Heart left ventricle (tissue), 16 donors: ENCODE results near the gene ATXN1. TPM values are rescaled to one million over a fixed set of nuclear protein-coding genes. Genes with fewer than 3 reads are reported as not detected.

Experiments used
- ATAC-seq, 4 donors: fragments of 200-7000 bp; cut with Tn5 transposase; one replicate each; pipeline ENCODE4 v1.9.1; 2020 to 2022; ENCODE audit warnings: moderate library complexity in 4 of 4, mild to moderate bottlenecking in 3 of 4, moderate number of reproducible peaks in 1 of 4
- DNase-seq, 5 donors: peaks; one replicate each; pipeline ENCODE4 v3.0.0-alpha.2; 2020
- H3K27ac ChIP-seq, 12 donors: fragments of 200-600 bp; sonication (generic) in 4 of 12; one replicate each; pipeline versions ENCODE4 v1.5.0 to v1.8.0; 2016 to 2022; ENCODE audit warnings: mild to moderate bottlenecking in 2 of 12
- H3K27me3 ChIP-seq, 9 donors: fragments of 200-600 bp; sonication (generic) in 2 of 9; one replicate each; pipeline versions ENCODE4 v1.5.1 to v1.8.0; 2016 to 2022; ENCODE audit warnings: mild to moderate bottlenecking in 3 of 9
- H3K36me3 ChIP-seq, 9 donors: fragments of 200-600 bp; sonication (generic) in 2 of 9; one replicate each; pipeline versions ENCODE4 v1.5.0 to v1.8.0; 2018 to 2022; ENCODE audit warnings: mild to moderate bottlenecking in 2 of 9
- H3K4me1 ChIP-seq, 12 donors: fragments of 200-600 bp; sonication (generic) in 4 of 12; one replicate each; pipeline versions ENCODE4 v1.5.0 to v1.8.0; 2016 to 2022; ENCODE audit warnings: mild to moderate bottlenecking in 3 of 12
- H3K4me3 ChIP-seq, 12 donors: fragments of 200-600 bp; sonication (generic) in 4 of 12; one replicate each; pipeline versions ENCODE4 v1.5.0 to v1.8.0; 2017 to 2022; ENCODE audit warnings: mild to moderate bottlenecking in 9 of 12, moderate library complexity in 4 of 12
- H3K9me3 ChIP-seq, 12 donors: fragments of 200-600 bp; sonication (generic) in 4 of 12; one replicate each; pipeline versions ENCODE4 v1.5.0 to v1.8.0; 2016 to 2022; ENCODE audit warnings: mild to moderate bottlenecking in 1 of 12
- CTCF ChIP-seq, 12 donors: fragments of 200-600 bp; sonication (generic) in 4 of 12; IDR thresholded peaks; one replicate each; pipeline versions ENCODE4 v1.5.0 to v1.8.0; 2018 to 2022; ENCODE audit warnings: antibody characterized with exemption in 12 of 12, mild to moderate bottlenecking in 5 of 12
- POLR2A ChIP-seq, 2 donors: fragments of 450-650 bp; IDR thresholded peaks; one replicate each; pipeline ENCODE4 v1.6.1; 2017; ENCODE audit warnings: antibody characterized with exemption in 2 of 2, mild to moderate bottlenecking in 2 of 2, moderate library complexity in 2 of 2
- WGBS, 4 donors: extraction: QIAGEN DNeasy Blood & Tissue Kit in 2 of 4; methylation state at CpG; one replicate each; pipeline versions ENCODE4 v1.1.5 to v1.1.7; 2013 to 2018; 5-methylcytosine and 5-hydroxymethylcytosine counted together
- intact Hi-C, 10 donors: fragments of 100-400 bp; cut with DNase I; formaldehyde crosslinking; loops; one replicate each; pipeline versions ENCODE4 v1.11.1 to v1.14.2; 2022
- polyA plus RNA-seq, 2 donors: library from polyadenylated mRNA; stranded (reverse); fragments of 200-250 nt; gene quantifications; one replicate each; pipeline ENCODE4 v1.2.3, GENCODE V29; 2013
- total RNA-seq, 9 donors: library from RNA; depleted of rRNA in 2 of 9; stranded (reverse); fragments of >200 nt in 2 of 9; fragmentation: NEBNext Ultra II Directional in 3 of 9; extraction: Animal tissue kit (Norgen Biotek cat#: 25700) in 3 of 9; gene quantifications; one replicate each; pipeline versions ENCODE4 v1.1.0 to v1.2.4, GENCODE V29; 2016 to 2023
- donor health status: ischemic (EF 13 %, LVEDD 7.1; RV severe dilation, severe dysfunction).
- donor health status: healthy with polysubstance abuse.
- donor health status: DM: no; HTN: yes; CAD: no.
- donor health status: DM: no; HTN: no; CAD: no.
- donor health status: ischemic (EF 25% LVEDD 6.9; RV normal size, moderate dysfunction).
- donor health status: ischemic (EF 25% LVEDD 5.7; RV mildly dilated, moderate dysfunction).
- donor health status: healthy.
- donor health status: DM: yes; HTN: yes; CAD: no.
- donor health status: ischemic (EF 35%, LVEDD 5.7; RV mildly dilated, moderate dysfunction).
- donor health status: nonischemic (EF 11% LVEDD 7.7; RV severe dilation, severe dysfunction).
- donor health status: DM: yes; HTN: yes; CAD: no.
- donor health status: PGD.
- donor health status: ischemic (EF 29% LVEDD 5.4; RV normal size, mild dysfunction).
- donor health status: nonischemic (EF 23%, LVEDD 6.1; RV moderate dilation, normal function).

The ATXN1 gene
- total and polyA plus RNA-seq, 11 donors = 8.7 to 51.8 (median 36.0) TPM

DNA sequence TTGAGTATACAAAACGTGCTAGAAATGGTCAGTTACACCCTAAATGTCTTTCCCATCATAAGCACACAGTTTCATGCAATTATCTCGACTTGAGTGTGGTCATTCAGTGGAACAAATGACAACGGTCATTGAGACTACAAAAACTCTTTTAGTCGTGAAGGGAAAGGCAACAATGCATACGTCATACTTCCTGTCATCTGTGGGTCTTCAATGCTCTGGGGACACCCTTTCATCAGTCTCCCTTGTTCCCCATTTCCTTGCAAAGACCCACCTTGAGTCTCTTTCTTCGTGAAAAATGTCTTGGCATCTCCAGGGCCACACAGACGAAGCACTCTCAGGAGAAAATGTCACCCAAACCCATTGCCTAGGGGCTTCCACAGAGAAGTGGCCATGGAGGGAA is 284.4 kb downstream of the ATXN1 start:
- 76 to 80% (median 78%) methylated on average over 7 of the region's 7 CpGs for WGBS, 4 donors
- Histone ChIP-seq H3K4me3 (no peak overlapping the region), H3K4me1 (peaks cover 0 to 41% (median 23%) of the 10 kb centered on the region in 12 donors), H3K9me3 (no peaks in the 10 kb centered on the region), H3K27me3 (no peaks in the 10 kb centered on the region), H3K36me3 (no peaks in the 10 kb centered on the region), H3K27ac (peak overlapping the region in 6 of 12 donors; percentile 21 to 85 (median 70))
- DNase-seq = no peak
- TF ChIP-seq POLR2A (IDR thresholded peaks at IDR 0.05) (no peak), CTCF (IDR thresholded peaks at IDR 0.05) (no peak)
- intact Hi-C loops = no loop called here
- no peak for ATAC-seq

DNA sequence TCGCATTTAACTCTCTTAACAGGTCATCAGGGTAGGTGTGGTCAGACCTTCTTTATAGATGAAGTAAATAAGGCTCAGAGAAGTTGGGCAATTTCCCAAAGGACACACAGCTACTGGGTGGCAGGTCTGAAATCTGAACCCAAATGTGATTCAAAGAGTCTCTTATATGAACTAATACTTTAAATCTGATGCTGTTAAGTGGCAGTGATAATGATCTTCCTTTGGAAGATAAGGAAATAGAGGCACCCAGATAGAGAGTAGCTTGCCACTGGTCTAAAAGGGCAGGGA is 285.8 kb downstream of the ATXN1 start:
- Histone ChIP-seq H3K4me3 (no peak overlapping the region), H3K9me3 (no peaks in the 10 kb centered on the region), H3K4me1 (peaks cover 0 to 35% (median 24%) of the 10 kb centered on the region in 12 donors), H3K27me3 (no peaks in the 10 kb centered on the region), H3K36me3 (no peaks in the 10 kb centered on the region), H3K27ac (no peak overlapping the region)
- intact Hi-C loops = no loop called here
- no peak for TF ChIP-seq POLR2A (IDR thresholded peaks at IDR 0.05)
- no peak for TF ChIP-seq CTCF (IDR thresholded peaks at IDR 0.05)
- DNase-seq (no peak), ATAC-seq (no peak)
- 97 to 100% (median 99%) methylated on average over 1 of the region's 1 CpG for WGBS, 4 donors

GRCh38 chr6:16474772-16475493 is 286.3 kb downstream of the ATXN1 start:
- WGBS, 4 donors = 97 to 98% (median 97%) methylated on average over 3 of the region's 3 CpGs
- Histone ChIP-seq H3K4me3 (no peak overlapping the region), H3K27ac (no peak overlapping the region), H3K27me3 (no peaks in the 10 kb centered on the region), H3K36me3 (no peaks in the 10 kb centered on the region), H3K4me1 (peaks cover 0 to 35% (median 24%) of the 10 kb centered on the region in 12 donors), H3K9me3 (no peaks in the 10 kb centered on the region)
- no peak for ATAC-seq
- DNase-seq = no peak
- TF ChIP-seq POLR2A (IDR thresholded peaks at IDR 0.05) (no peak), CTCF (IDR thresholded peaks at IDR 0.05) (no peak)
- intact Hi-C loops = no loop called here

DNA sequence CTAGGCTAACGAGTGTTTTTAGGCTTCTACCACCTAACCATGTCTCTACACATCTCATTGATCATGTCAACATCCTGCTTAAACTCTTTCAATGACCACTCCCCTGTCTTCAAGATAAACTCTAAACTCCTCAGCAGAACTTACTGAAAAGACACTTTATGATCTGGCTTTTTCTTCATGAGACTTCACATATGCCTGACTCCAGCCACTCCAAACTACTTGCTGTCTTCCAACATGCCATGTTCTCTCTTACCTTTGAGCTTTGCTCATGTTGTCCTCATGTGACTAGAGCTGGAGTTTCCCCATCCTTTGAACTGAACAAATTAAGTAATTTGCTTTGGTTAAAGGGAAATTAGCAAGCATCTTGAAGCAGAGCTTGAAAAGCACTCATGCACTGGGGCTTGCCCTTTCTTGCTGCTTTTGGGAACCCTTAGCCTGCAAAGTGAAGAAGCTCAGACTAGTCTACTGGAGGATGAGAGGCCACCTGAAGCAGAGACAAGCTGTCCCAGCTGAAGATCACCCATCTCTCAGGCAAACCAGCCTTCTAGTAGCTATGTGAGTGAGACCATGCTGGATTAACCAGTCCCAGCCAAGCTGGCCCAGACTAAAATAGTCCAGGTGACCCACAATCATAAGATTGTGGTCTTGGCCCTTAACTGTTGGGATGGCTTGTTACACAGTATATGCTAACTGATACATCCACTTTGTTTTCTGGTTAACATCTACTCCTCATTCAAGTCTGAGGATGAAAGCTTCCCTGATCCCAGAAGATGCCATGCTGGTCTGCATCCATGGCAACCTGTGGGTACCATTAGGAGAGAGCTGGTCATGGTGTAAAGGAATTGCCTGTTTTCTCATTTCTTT is 287.1 kb downstream of the ATXN1 start:
- Histone ChIP-seq H3K4me1 (peaks cover 0 to 35% (median 24%) of the 10 kb centered on the region in 12 donors), H3K36me3 (no peaks in the 10 kb centered on the region), H3K4me3 (no peak overlapping the region), H3K9me3 (no peaks in the 10 kb centered on the region), H3K27ac (no peak overlapping the region), H3K27me3 (no peaks in the 10 kb centered on the region)
- no peak for TF ChIP-seq POLR2A (IDR thresholded peaks at IDR 0.05)
- intact Hi-C loops = no loop called here
- 92 to 94% (median 93%) methylated on average over 1 of the region's 1 CpG for WGBS, 4 donors
- DNase-seq (no peak), ATAC-seq (no peak)
